ENCODE data around the gene IRF9.

Gene IRF9

DNA sequence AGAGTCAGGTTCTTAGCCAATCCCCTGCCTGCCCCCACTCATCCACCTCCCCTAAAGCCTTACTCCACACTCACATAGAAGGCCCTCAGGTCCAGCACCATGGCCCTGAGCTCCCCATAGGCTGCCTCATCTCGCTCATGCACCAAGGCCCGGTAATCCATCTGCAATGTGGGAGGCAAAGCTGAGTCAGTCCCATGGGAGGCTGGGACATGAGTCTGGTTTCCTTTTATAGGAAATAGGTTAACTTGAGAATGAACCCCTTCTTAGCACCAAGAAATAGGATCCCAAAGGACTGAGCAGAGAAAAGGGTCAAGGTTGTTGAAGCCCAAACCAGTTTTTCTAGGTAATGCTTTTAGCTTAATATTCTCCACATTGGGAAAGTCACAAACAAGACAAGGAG, 17.6 kb upstream of the IRF9 start:
- no peak for DNase-seq (ENCODE audit: low spot score)
- Histone ChIP-seq H2BK12ac (ENCODE audit: low read length) (no peak overlapping the region), H2AFZ (ENCODE audit: low read length) (no peak overlapping the region), H4K8ac (ENCODE audit: low read depth, low read length) (no peak overlapping the region), H3K36me3 (replicated peaks in 1 of 2; ENCODE audit: control insufficient read depth in 2 of 2, insufficient read depth in 2 of 2, low read length in 2 of 2) (peaks cover 17 to 44% of the 10 kb centered on the region in 2 donors), H3K4me1 (ENCODE audit: control insufficient read depth in 2 of 2, insufficient read depth in 1 of 2, low read depth in 1 of 2, low read length in 2 of 2) (peaks cover 12 to 19% of the 10 kb centered on the region in 2 donors), H3K4me3 (ENCODE audit: low read length in 2 of 2) (no peak overlapping the region), H3K9me3 (replicated peaks in 1 of 2; ENCODE audit: control insufficient read depth in 2 of 2, insufficient read depth in 1 of 2, low read depth in 1 of 2, low read length in 2 of 2) (no peaks in the 10 kb centered on the region), H3K23ac (ENCODE audit: low read depth, low read length, poor library complexity) (no peak overlapping the region), H3K18ac (ENCODE audit: low read length) (no peak overlapping the region), H4K91ac (ENCODE audit: low read depth, low read length, poor library complexity) (no peak overlapping the region), H3K27ac (replicated peaks; ENCODE audit: low read length) (no peak overlapping the region), H2AK5ac (ENCODE audit: low read depth, low read length) (no peak overlapping the region), H3K9ac (ENCODE audit: low read depth, low read length, poor library complexity) (no peak overlapping the region), H2BK5ac (ENCODE audit: low read length) (no peak overlapping the region), H3K4me2 (ENCODE audit: insufficient read depth, low read length, poor library complexity, severe bottlenecking) (no peak overlapping the region), H2BK120ac (ENCODE audit: low read depth, low read length) (no peak overlapping the region), H3K4ac (ENCODE audit: low read length) (no peak overlapping the region), H3K27me3 (ENCODE audit: control insufficient read depth in 3 of 3, insufficient read depth in 3 of 3, low read depth in 1 of 3, low read length in 3 of 3) (no peaks in the 10 kb centered on the region), H3K14ac (ENCODE audit: low read length) (no peak overlapping the region), H2BK15ac (ENCODE audit: low read length) (no peak overlapping the region), H3K79me1 (ENCODE audit: low read depth, low read length) (peaks cover 16% of the 10 kb centered on the region)
- no CpG with 5 or more reads among the region's 2 CpGs for WGBS, 2 donors (ENCODE audit: extremely low coverage in 2 of 2, insufficient read length in 2 of 2, insufficient replicate concordance in 1 of 2)

- Histone ChIP-seq H3K18ac (ENCODE audit: low read length) (no peak overlapping the region), H3K9ac (ENCODE audit: low read depth, low read length, poor library complexity) (no peak overlapping the region), H2BK5ac (ENCODE audit: low read length) (no peak overlapping the region), H4K91ac (ENCODE audit: low read depth, low read length, poor library complexity) (no peak overlapping the region), H3K4ac (ENCODE audit: low read length) (no peak overlapping the region), H3K9me3 (replicated peaks in 1 of 2; ENCODE audit: control insufficient read depth in 2 of 2, insufficient read depth in 1 of 2, low read depth in 1 of 2, low read length in 2 of 2) (no peaks in the 10 kb centered on the region), H3K23ac (ENCODE audit: low read depth, low read length, poor library complexity) (no peak overlapping the region), H2AK5ac (ENCODE audit: low read depth, low read length) (no peak overlapping the region), H3K36me3 (replicated peaks in 1 of 2; ENCODE audit: control insufficient read depth in 2 of 2, insufficient read depth in 2 of 2, low read length in 2 of 2) (peaks cover 12 to 43% of the 10 kb centered on the region in 2 donors), H3K4me1 (ENCODE audit: control insufficient read depth in 2 of 2, insufficient read depth in 1 of 2, low read depth in 1 of 2, low read length in 2 of 2) (peaks cover 12 to 19% of the 10 kb centered on the region in 2 donors), H2BK15ac (ENCODE audit: low read length) (no peak overlapping the region), H2AFZ (ENCODE audit: low read length) (no peak overlapping the region), H3K4me3 (ENCODE audit: low read length in 2 of 2) (no peak overlapping the region), H2BK120ac (ENCODE audit: low read depth, low read length) (no peak overlapping the region), H3K4me2 (ENCODE audit: insufficient read depth, low read length, poor library complexity, severe bottlenecking) (no peak overlapping the region), H2BK12ac (ENCODE audit: low read length) (no peak overlapping the region), H3K27ac (replicated peaks; ENCODE audit: low read length) (no peak overlapping the region), H3K79me1 (ENCODE audit: low read depth, low read length) (peaks cover 16% of the 10 kb centered on the region), H4K8ac (ENCODE audit: low read depth, low read length) (no peak overlapping the region), H3K27me3 (ENCODE audit: control insufficient read depth in 3 of 3, insufficient read depth in 3 of 3, low read depth in 1 of 3, low read length in 3 of 3) (no peaks in the 10 kb centered on the region), H3K14ac (ENCODE audit: low read length) (no peak overlapping the region)
- no peak for DNase-seq (ENCODE audit: low spot score)
- WGBS, 2 donors (ENCODE audit: extremely low coverage in 2 of 2, insufficient read length in 2 of 2, insufficient replicate concordance in 1 of 2), result no CpG with 5 or more reads among the region's 1 CpG
These were observed 16.6 kb upstream of the IRF9 start for GRCh38 chr14:24144451-24144850.

DNA sequence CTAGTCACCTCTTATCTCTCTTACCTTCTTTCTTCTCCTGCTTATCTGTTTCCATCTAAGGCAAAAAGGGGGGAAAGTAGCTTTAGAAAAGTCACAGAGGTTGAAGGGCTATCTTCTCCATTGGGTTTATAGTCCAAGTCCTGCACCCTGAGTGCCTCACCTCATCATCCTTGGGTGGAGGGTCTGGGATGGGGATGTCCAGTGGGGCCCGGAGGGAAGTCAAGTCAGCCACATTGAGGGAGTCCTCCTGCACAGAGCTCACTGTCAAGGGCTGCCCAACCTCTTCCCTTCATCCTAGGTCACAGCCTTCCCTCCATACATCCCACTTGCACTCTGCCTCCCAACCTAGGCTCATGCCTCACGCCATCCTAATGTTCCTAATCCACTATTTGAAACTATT, 15.8 kb upstream of the IRF9 start:
- no peak for DNase-seq (ENCODE audit: low spot score)
- no peak overlapping the region for H2BK12ac ChIP-seq (ENCODE audit: low read length)
- no peak overlapping the region for H2BK15ac ChIP-seq (ENCODE audit: low read length)
- peak overlapping the region; percentile 38 for H2AK5ac ChIP-seq (ENCODE audit: low read depth, low read length)
- no peak overlapping the region for H2BK120ac ChIP-seq (ENCODE audit: low read depth, low read length)
- no CpG with 5 or more reads among the region's 2 CpGs for WGBS, 2 donors (ENCODE audit: extremely low coverage in 2 of 2, insufficient read length in 2 of 2, insufficient replicate concordance in 1 of 2)
- H3K27ac ChIP-seq (replicated peaks; ENCODE audit: low read length), result no peak overlapping the region
- no peak overlapping the region for H3K18ac ChIP-seq (ENCODE audit: low read length)
- no peak overlapping the region for H3K14ac ChIP-seq (ENCODE audit: low read length)
- H3K79me1 ChIP-seq (ENCODE audit: low read depth, low read length), result peaks cover 18% of the 10 kb centered on the region
- H3K4ac ChIP-seq (ENCODE audit: low read length), result no peak overlapping the region
- H4K91ac ChIP-seq (ENCODE audit: low read depth, low read length, poor library complexity), result no peak overlapping the region
- no peak overlapping the region for H4K8ac ChIP-seq (ENCODE audit: low read depth, low read length)
- peaks cover 10 to 17% of the 10 kb centered on the region in 2 donors for H3K4me1 ChIP-seq (ENCODE audit: control insufficient read depth in 2 of 2, insufficient read depth in 1 of 2, low read depth in 1 of 2, low read length in 2 of 2)
- H3K9me3 ChIP-seq (replicated peaks in 1 of 2; ENCODE audit: control insufficient read depth in 2 of 2, insufficient read depth in 1 of 2, low read depth in 1 of 2, low read length in 2 of 2), result no peaks in the 10 kb centered on the region
- H3K23ac ChIP-seq (ENCODE audit: low read depth, low read length, poor library complexity), result no peak overlapping the region
- peaks cover 18 to 44% of the 10 kb centered on the region in 2 donors for H3K36me3 ChIP-seq (replicated peaks in 1 of 2; ENCODE audit: control insufficient read depth in 2 of 2, insufficient read depth in 2 of 2, low read length in 2 of 2)
- H3K9ac ChIP-seq (ENCODE audit: low read depth, low read length, poor library complexity), result no peak overlapping the region
- H3K27me3 ChIP-seq (ENCODE audit: control insufficient read depth in 3 of 3, insufficient read depth in 3 of 3, low read depth in 1 of 3, low read length in 3 of 3), result no peaks in the 10 kb centered on the region
- H2BK5ac ChIP-seq (ENCODE audit: low read length), result no peak overlapping the region
- H3K4me2 ChIP-seq (ENCODE audit: insufficient read depth, low read length, poor library complexity, severe bottlenecking), result no peak overlapping the region
- peak overlapping the region; percentile 27 to 96 for H3K4me3 ChIP-seq (ENCODE audit: low read length in 2 of 2)
- no peak overlapping the region for H2AFZ ChIP-seq (ENCODE audit: low read length)

- Histone ChIP-seq H3K14ac (ENCODE audit: low read length) (peak overlapping the region; percentile 91), H2BK12ac (ENCODE audit: low read length) (no peak overlapping the region), H2BK5ac (ENCODE audit: low read length) (peak overlapping the region; percentile 83), H3K4me3 (ENCODE audit: low read length in 2 of 2) (peak overlapping the region; percentile 81 to 96), H3K18ac (ENCODE audit: low read length) (peak overlapping the region; percentile 86), H2AK5ac (ENCODE audit: low read depth, low read length) (peak overlapping the region; percentile 38), H3K79me1 (ENCODE audit: low read depth, low read length) (peaks cover 17% of the 10 kb centered on the region), H3K23ac (ENCODE audit: low read depth, low read length, poor library complexity) (no peak overlapping the region), H3K27me3 (ENCODE audit: control insufficient read depth in 3 of 3, insufficient read depth in 3 of 3, low read depth in 1 of 3, low read length in 3 of 3) (no peaks in the 10 kb centered on the region), H3K9me3 (replicated peaks in 1 of 2; ENCODE audit: control insufficient read depth in 2 of 2, insufficient read depth in 1 of 2, low read depth in 1 of 2, low read length in 2 of 2) (no peaks in the 10 kb centered on the region), H2BK15ac (ENCODE audit: low read length) (peak overlapping the region; percentile 37), H4K8ac (ENCODE audit: low read depth, low read length) (no peak overlapping the region), H3K4ac (ENCODE audit: low read length) (no peak overlapping the region), H3K9ac (ENCODE audit: low read depth, low read length, poor library complexity) (peak overlapping the region; percentile 95), H3K4me2 (ENCODE audit: insufficient read depth, low read length, poor library complexity, severe bottlenecking) (peak overlapping the region; percentile 76), H2AFZ (ENCODE audit: low read length) (peak overlapping the region; percentile 88), H2BK120ac (ENCODE audit: low read depth, low read length) (no peak overlapping the region), H4K91ac (ENCODE audit: low read depth, low read length, poor library complexity) (no peak overlapping the region), H3K36me3 (replicated peaks in 1 of 2; ENCODE audit: control insufficient read depth in 2 of 2, insufficient read depth in 2 of 2, low read length in 2 of 2) (peaks cover 25 to 50% of the 10 kb centered on the region in 2 donors), H3K27ac (replicated peaks; ENCODE audit: low read length) (peak overlapping the region; percentile 56), H3K4me1 (ENCODE audit: control insufficient read depth in 2 of 2, insufficient read depth in 1 of 2, low read depth in 1 of 2, low read length in 2 of 2) (peaks cover 10 to 17% of the 10 kb centered on the region in 2 donors)
- DNase-seq (ENCODE audit: low spot score), result no peak
- no CpG with 5 or more reads among the region's 9 CpGs for WGBS, 2 donors (ENCODE audit: extremely low coverage in 2 of 2, insufficient read length in 2 of 2, insufficient replicate concordance in 1 of 2)
These were observed 15.2 kb upstream of the IRF9 start for GRCh38 chr14:24145690-24146452.
